GM12878 (cell line): ENCODE data around the gene VSTM2B. TPM values are rescaled to one million over a fixed set of nuclear protein-coding genes. Genes with fewer than 3 reads are reported as not detected.

Source experiments
- ATAC-seq: fragments of 200-7000 bp; cut with Tn5 transposase; 3 replicates; pipeline ENCODE4 v1.9.1; 2020; ENCODE audit warnings: mild to moderate bottlenecking, moderate library complexity
- BruUV-seq: library from RNA; stranded (reverse); fragments of 400-500 nt; replicated peaks from 2 replicates; lab custom pipeline; 2021; lab: Mats Ljungman, UMichigan
- CTCF ChIA-PET: fragments of 300-600 bp; sonication (Branson Sonifier 250); formaldehyde crosslinking; extraction: SDS; loops from one replicate; lab custom pipeline; 2021; ENCODE audit warnings: inconsistent platforms; lab: Yijun Ruan, JAX
- POLR2A ChIA-PET: fragments of 350-600 bp; formaldehyde crosslinking; extraction: SDS; loops from one replicate; lab custom pipeline; 2021; ENCODE audit warnings: inconsistent platforms; lab: Charles Lee
- RAD21 ChIA-PET: fragments of 300-600 bp; sonication (Branson Sonifier 250); formaldehyde crosslinking; loops from one replicate; lab custom pipeline; 2023; ENCODE audit warnings: antibody characterized with exemption; ENCODE audit not compliant: unreplicated experiment; lab: Charles Lee
- SMC1A ChIA-PET: fragments of 300-600 bp; sonication (Branson Sonifier 250); formaldehyde crosslinking; loops from one replicate; lab custom pipeline; 2023; ENCODE audit not compliant: unreplicated experiment, uncharacterized antibody; lab: Charles Lee
- DNase-seq: peaks from one replicate; pipeline ENCODE4 v3.0.0-alpha.2; 2011; ENCODE audit warnings: low read depth, low spot score
- FAIRE-seq: peaks from 3 replicates; lab custom pipeline; 2011; peaks lifted over from hg19 to GRCh38; lab: Jason Lieb, UNC
- H2AFZ ChIP-seq: 2 replicates; pipeline ENCODE4 v1.6.0; 2011; ENCODE audit warnings: low read depth, low read length, control low read depth; ENCODE audit not compliant: control insufficient read depth
- H3K27ac ChIP-seq: 2 replicates; pipeline ENCODE4 v1.5.1; 2011; ENCODE audit warnings: control low read depth; ENCODE audit not compliant: control insufficient read depth, insufficient read depth
- H3K27me3 ChIP-seq, 2 experiments: replicated peaks in 1 of 2; 2 replicates each; pipeline versions ENCODE4 v1.6.0 to v1.6.1; 2011; ENCODE audit warnings: low read length in 1 of 2; ENCODE audit not compliant: control insufficient read depth in 2 of 2, insufficient read depth in 2 of 2
- H3K36me3 ChIP-seq, 2 experiments: 2 replicates each; pipeline ENCODE4 v1.5.1; 2011; ENCODE audit warnings: low read length in 1 of 2; ENCODE audit not compliant: control insufficient read depth in 2 of 2, insufficient read depth in 2 of 2
- H3K4me1 ChIP-seq: 2 replicates; pipeline ENCODE4 v1.6.1; 2011; ENCODE audit warnings: mild to moderate bottlenecking, low read length, moderate library complexity, mixed read lengths; ENCODE audit not compliant: control insufficient read depth, insufficient read depth
- H3K4me2 ChIP-seq: 2 replicates; pipeline ENCODE4 v1.6.0; 2011; ENCODE audit warnings: control low read depth; ENCODE audit not compliant: control insufficient read depth, insufficient read depth
- H3K4me3 ChIP-seq: fragments of 200-600 bp; sonication (generic); 2 replicates; pipeline ENCODE4 v1.5.1; 2016
- H3K79me2 ChIP-seq: 2 replicates; pipeline ENCODE4 v1.6.0; 2011; ENCODE audit warnings: low read length; ENCODE audit not compliant: control insufficient read depth, insufficient read depth
- H3K9ac ChIP-seq: 2 replicates; pipeline ENCODE4 v1.8.0; 2011; ENCODE audit warnings: low read length, control low read depth, mixed read lengths; ENCODE audit not compliant: control insufficient read depth, insufficient read depth
- H3K9me3 ChIP-seq: replicated peaks from 3 replicates; pipeline ENCODE4 v1.5.1; 2011; ENCODE audit warnings: mild to moderate bottlenecking, low read length; ENCODE audit not compliant: control insufficient read depth, insufficient read depth
- H4K20me1 ChIP-seq: 2 replicates; pipeline ENCODE4 v1.6.0; 2011; ENCODE audit not compliant: control insufficient read depth, insufficient read depth
- BACH1 ChIP-seq: fragments of 450-650 bp; IDR thresholded peaks from 2 replicates; pipeline ENCODE4 v1.6.1; 2017; ENCODE audit warnings: mild to moderate bottlenecking, borderline replicate concordance
- BCL3 ChIP-seq: IDR thresholded peaks from 2 replicates; pipeline ENCODE4 v1.6.1; 2011; ENCODE audit warnings: borderline replicate concordance, low read depth, mild to moderate bottlenecking, moderate library complexity, low read length; ENCODE audit not compliant: insufficient read depth, poor library complexity, severe bottlenecking
- BHLHE40 ChIP-seq, 2 experiments: fragments of 450-650 bp in 1 of 2; IDR thresholded peaks; 2 replicates each; pipeline ENCODE4 v1.6.1; 2011 to 2017; ENCODE audit warnings: low read depth in 2 of 2, borderline replicate concordance in 1 of 2, improper control_type of control experiment in 1 of 2, low read length in 1 of 2, mild to moderate bottlenecking in 1 of 2
- CBX3 ChIP-seq: fragments of 200-600 bp; sonication (generic); IDR thresholded peaks from 2 replicates; pipeline ENCODE4 v1.6.1; 2016; ENCODE audit warnings: low read depth, borderline replicate concordance
- HCFC1 ChIP-seq: fragments of 150-350 bp; IDR thresholded peaks from 2 replicates; pipeline ENCODE4 v1.6.1; 2014; ENCODE audit warnings: low read length
- IKZF2 ChIP-seq, 2 experiments: fragments of 450-650 bp; IDR thresholded peaks; 2 replicates each; pipeline ENCODE4 v1.6.1; 2017; ENCODE audit warnings: mild to moderate bottlenecking in 2 of 2, moderate library complexity in 2 of 2
- KLF5 ChIP-seq: fragments of 450-650 bp; IDR thresholded peaks from 2 replicates; pipeline ENCODE4 v1.6.1; 2014; ENCODE audit warnings: mild to moderate bottlenecking; ENCODE audit not compliant: partially characterized antibody
- MTA3 ChIP-seq: IDR thresholded peaks from 2 replicates; pipeline ENCODE4 v1.6.1; 2012; ENCODE audit warnings: low read length, inconsistent platforms, borderline replicate concordance
- NR2C2 ChIP-seq: IDR thresholded peaks from 2 replicates; pipeline ENCODE4 v1.6.1; 2011; ENCODE audit warnings: borderline replicate concordance, low read depth; ENCODE audit not compliant: control insufficient read depth, insufficient read length
- PAX8 ChIP-seq: fragments of 450-650 bp; IDR thresholded peaks from 2 replicates; pipeline ENCODE4 v1.6.1; 2017; ENCODE audit warnings: mild to moderate bottlenecking, moderate library complexity
- RELA ChIP-seq: fragments of 450-650 bp; IDR thresholded peaks from 2 replicates; pipeline ENCODE4 v1.8.0; 2014; ENCODE audit warnings: borderline replicate concordance; ENCODE audit not compliant: partially characterized antibody
- SIX5 ChIP-seq: IDR thresholded peaks from 2 replicates; pipeline ENCODE4 v1.6.1; 2011; ENCODE audit warnings: mild to moderate bottlenecking, low read depth, low read length, moderate library complexity; ENCODE audit not compliant: severe bottlenecking
- SREBF2 ChIP-seq: IDR thresholded peaks from 2 replicates; pipeline ENCODE4 v1.6.1; 2012; ENCODE audit warnings: mild to moderate bottlenecking, low read length
- USF1 ChIP-seq: IDR thresholded peaks from 2 replicates; pipeline ENCODE4 v1.6.1; 2011; ENCODE audit warnings: borderline replicate concordance, low read depth, mild to moderate bottlenecking, moderate library complexity, mixed read lengths, low read length; ENCODE audit not compliant: insufficient read depth; ENCODE audit errors: extremely low read length
- ZNF207 ChIP-seq: fragments of 450-650 bp; IDR thresholded peaks from 2 replicates; pipeline ENCODE4 v1.6.1; 2014; ENCODE audit warnings: antibody characterized with exemption, mild to moderate bottlenecking, borderline replicate concordance
- ZNF274 ChIP-seq: IDR thresholded peaks from one replicate; pipeline ENCODE4 v1.8.0; 2011; ENCODE audit not compliant: insufficient read length, insufficient read depth
- WGBS: methylation state at CpG from one replicate; pipeline ENCODE4 v1.1.6; 2016; ENCODE audit warnings: low lambda C conversion rate; ENCODE audit not compliant: insufficient replicate concordance, insufficient coverage; ENCODE audit errors: missing lambda C conversion rate; 5-methylcytosine and 5-hydroxymethylcytosine counted together
- in situ Hi-C: fragments of 300-500 bp; cut with MboI; formaldehyde crosslinking; loops from 9 replicates; pipeline ENCODE4 v1.14.3; 2018; ENCODE audit warnings: mixed read lengths
- intact Hi-C: fragments of 100-400 bp; cut with micrococcal nuclease; formaldehyde crosslinking; loops from one replicate; pipeline ENCODE4 v1.14.2; 2022; ENCODE audit not compliant: unreplicated experiment
- polyA plus RNA-seq, 11 experiments: library from polyadenylated mRNA; depleted of rRNA in 4 of 11; unstranded in 6 of 11; stranded (reverse) in 5 of 11; fragments of >200 nt; fragmentation: Nextera tagmentation in 4 of 11; fragmentation: Illumina TruSeq in 1 of 11; extraction: Ambion mirVana in 4 of 11; extraction: Trizol in 1 of 11; gene quantifications; 1 replicate in 1 of 11; 2 replicates in 10 of 11; pipeline versions ENCODE4 v1.2.1 to v1.2.3, GENCODE V29; 2011 to 2016; ENCODE audit warnings: inconsistent platforms in 2 of 11, missing spikeins in 2 of 11, low read depth in 1 of 11
- total RNA-seq, 4 experiments: library from RNA; depleted of rRNA in 3 of 4; stranded (reverse); fragments of >200 nt in 3 of 4; fragmentation: Illumina TruSeq in 1 of 4; extraction: Trizol in 1 of 4; gene quantifications; 2 replicates each; pipeline versions ENCODE4 v1.2.1 to v1.2.3, GENCODE V29; 2013 to 2021

The VSTM2B gene
- total and polyA plus RNA-seq, 10 of the 15 experiments (the other 5 are each of a cell fraction or from before 2014, with no cell fraction given): not detected

GRCh38 chr19:29588095-29588494 is 62.3 kb downstream of the VSTM2B start:
- Histone ChIP-seq H3K9ac (no peak overlapping the region), H4K20me1 (no peaks in the 10 kb centered on the region), H3K36me3 (no peaks in the 10 kb centered on the region), H3K27ac (no peak overlapping the region), H2AFZ (no peak overlapping the region), H3K79me2 (no peaks in the 10 kb centered on the region), H3K27me3 (no peaks in the 10 kb centered on the region; a peak in 2 of 4 replicates), H3K4me2 (no peak overlapping the region), H3K4me3 (no peak overlapping the region), H3K9me3 (peaks cover 2% of the 10 kb centered on the region; the same call in 1 of the 3 replicates), H3K4me1 (peaks cover 6% of the 10 kb centered on the region)
- no peak for TF ChIP-seq ZNF274
- TF ChIP-seq HCFC1: no peak
- no peak for TF ChIP-seq BHLHE40 (IDR thresholded peaks at IDR 0.05; ENCODE audit: borderline replicate concordance in 1 of 2, low read depth in 2 of 2, low read length in 1 of 2)
- no peak for TF ChIP-seq IKZF2 (IDR thresholded peaks at IDR 0.05)
- TF ChIP-seq PAX8: no peak
- no peak for TF ChIP-seq NR2C2
- no peak for TF ChIP-seq CBX3
- TF ChIP-seq BACH1: no peak
- TF ChIP-seq USF1: no peak
- no peak for TF ChIP-seq SREBF2
- TF ChIP-seq ZNF207: no peak
- no peak for TF ChIP-seq MTA3
- TF ChIP-seq KLF5: no peak
- TF ChIP-seq SIX5: no peak
- no peak for TF ChIP-seq BCL3
- no peak for TF ChIP-seq RELA
- WGBS: 19% methylated on average over 2 of the region's 2 CpGs
- FAIRE-seq (no peak), DNase-seq (no peak), ATAC-seq (no peak)
- CTCF ChIA-PET: interaction anchor here (1.0 to 1.2 kb wide), 2 partner anchors 32 to 113 kb away, joined by 3 to 4 read pairs; no protein-coding TSS in a partner anchor
- BruUV-seq: no TSS peak
- intact Hi-C loops: no loop called here
- RAD21 ChIA-PET: no interaction called here
- SMC1A ChIA-PET: no interaction called here
- in situ Hi-C loops: no loop called here
- POLR2A ChIA-PET: no interaction called here
